Stimulated activated CD4-positive, alpha-beta T cell treated with anti-CD3 and anti-CD28 coated beads, Interleukin-4, amount 100 ng/mL, for 4 hours (primary cell): ENCODE results near the gene SLC17A9.

ENCODE experiments used
- DNase-seq, 2 experiments: peaks; one replicate each; pipeline ENCODE4 v3.0.0-alpha.2; 2020

SLC17A9 gene

DNA sequence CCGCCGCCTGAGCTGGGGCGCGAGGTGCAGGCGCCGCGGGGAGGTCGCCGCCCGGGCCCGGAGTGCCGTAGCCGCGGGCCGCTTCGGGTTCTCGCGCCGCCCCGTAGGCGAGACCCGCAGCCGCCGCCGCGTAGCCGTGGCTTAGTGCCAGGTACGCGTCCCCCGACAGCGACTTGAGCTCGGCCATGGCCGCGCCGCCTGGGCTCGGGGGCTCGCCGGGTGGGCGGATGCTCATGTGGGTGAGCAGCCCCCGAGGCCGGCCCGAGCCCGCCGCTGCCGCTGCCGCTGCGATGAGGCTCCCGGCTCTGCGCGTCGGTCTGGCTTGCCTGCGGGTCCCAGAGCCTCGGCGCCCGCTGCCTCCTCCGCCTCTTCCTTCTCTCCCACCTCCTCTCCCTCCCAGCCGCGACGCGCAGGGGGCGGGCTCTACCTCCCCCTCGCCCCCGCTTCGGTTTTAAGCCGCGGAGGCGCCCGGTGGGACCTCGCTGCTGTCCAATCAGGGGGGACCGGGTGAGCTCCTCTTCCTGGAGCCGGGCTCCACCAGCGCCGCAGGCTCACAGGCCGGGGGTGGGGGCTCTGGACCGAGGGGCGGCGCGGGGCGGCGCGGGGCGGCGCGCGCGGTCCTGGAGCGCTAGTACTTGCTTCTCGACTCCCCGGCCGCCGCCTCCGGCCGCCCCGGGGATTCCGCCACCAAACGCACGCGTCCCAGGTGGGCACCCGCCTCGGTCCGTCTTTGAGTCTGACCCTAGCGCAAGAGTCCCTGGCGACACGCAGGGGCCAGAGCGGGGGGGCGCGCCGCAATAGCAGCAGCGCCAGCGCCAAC, 54.2 kb downstream of the SLC17A9 start, which contains the start of gene BHLHE23:
Gene BHLHE23 (minus strand): TSS at position 425 of the 820 bp plus-strand sequence. CDS start 190 bp downstream, at position 235.
- DNase-seq = peak in 1 of 2 experiments; percentile 38

- no peak for DNase-seq
These were observed 54.8 kb downstream of the SLC17A9 start for GRCh38 chr20:63007360-63007645.

GRCh38 chr20:63007646-63008488, 55.4 kb downstream of the SLC17A9 start:
- no peak for DNase-seq

GRCh38 chr20:63008541-63009044, 56.1 kb downstream of the SLC17A9 start:
- no peak for DNase-seq

GRCh38 chr20:63009045-63009961, 56.8 kb downstream of the SLC17A9 start:
- DNase-seq = peak; percentile 75 to 83

GRCh38 chr20:63009988-63010769, 57.7 kb downstream of the SLC17A9 start:
- peak; percentile 48 to 80 for DNase-seq

DNA sequence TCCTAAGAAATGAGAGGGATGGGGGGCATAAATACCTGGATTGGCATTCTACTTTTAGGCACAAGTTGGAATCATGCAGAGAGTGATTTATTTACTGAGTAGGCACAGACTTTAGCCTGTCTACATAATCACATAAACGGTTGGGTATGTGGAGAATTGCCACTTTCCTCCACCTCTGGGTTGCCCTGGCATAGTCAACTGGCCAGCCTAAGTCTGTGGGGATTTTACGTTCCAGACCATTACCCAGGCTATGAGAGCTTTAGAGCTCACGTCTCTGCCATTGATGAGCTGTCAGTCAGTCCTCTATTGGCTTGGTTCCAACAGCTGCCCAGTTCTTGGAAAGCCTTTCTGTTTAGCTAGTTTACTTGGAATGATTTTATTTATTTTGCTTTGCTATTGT, 59.3 kb downstream of the SLC17A9 start:
- no peak for DNase-seq

DNA sequence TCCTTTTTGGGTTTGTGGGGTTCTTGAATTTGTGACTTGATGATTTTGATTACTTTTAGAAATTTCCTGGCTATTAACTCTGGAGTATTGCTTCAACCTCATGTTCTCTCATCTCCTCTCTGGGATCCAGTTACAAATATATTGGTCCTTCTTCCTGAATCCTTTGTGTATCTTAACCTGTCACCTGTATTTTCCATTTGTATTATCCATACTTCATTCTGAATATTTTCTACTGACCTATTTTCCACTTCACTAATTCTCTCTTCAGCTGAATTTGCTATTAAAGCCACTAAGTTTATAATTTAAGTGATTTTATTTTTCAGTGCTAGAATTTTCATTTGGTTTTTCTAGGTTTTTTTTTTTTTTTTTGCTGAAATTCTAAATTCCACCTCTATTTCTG, 60.7 kb downstream of the SLC17A9 start:
- no peak for DNase-seq

DNA sequence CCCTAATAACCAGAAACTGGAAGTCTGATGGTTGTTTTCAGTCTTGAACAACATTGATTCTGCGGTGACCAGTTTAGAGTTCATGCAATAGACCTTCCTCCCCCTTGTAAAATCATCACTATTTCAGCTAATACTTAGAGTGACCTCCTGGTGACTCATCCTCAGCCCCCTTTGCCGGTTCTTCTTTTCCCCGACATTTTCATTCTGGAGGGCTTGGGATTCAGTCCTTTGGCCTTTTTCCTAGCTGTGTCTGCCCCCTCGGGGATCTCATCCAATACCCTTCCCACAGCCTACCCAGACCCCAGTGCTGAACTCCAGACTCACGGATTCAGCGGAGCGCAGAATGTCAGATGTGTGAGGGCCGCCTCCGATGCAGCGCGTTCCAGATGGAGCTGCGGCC, 61.8 kb downstream of the SLC17A9 start:
- DNase-seq = no peak

DNA sequence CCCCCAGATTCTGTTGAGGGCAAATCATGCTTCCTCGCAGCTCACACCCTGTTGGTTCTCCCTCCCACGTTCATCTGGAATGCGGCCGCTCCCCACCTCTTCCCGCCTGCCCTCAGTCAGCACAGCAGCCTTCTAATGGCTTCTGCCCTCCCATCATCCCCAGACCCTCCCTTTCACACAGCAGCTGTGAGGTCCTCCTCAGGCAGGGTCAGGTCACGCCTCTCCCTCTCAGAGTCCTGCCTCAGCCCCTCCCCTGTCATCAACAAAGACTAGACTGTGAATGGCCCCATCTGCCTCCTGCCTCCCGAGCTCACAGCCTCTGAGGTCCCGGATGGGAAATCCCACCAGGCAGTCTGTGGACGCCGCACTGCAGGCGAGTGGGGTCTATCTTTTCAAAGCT, 62.2 kb downstream of the SLC17A9 start:
- no peak for DNase-seq

GRCh38 chr20:63015147-63015661, 62.7 kb downstream of the SLC17A9 start:
- DNase-seq = no peak

DNA sequence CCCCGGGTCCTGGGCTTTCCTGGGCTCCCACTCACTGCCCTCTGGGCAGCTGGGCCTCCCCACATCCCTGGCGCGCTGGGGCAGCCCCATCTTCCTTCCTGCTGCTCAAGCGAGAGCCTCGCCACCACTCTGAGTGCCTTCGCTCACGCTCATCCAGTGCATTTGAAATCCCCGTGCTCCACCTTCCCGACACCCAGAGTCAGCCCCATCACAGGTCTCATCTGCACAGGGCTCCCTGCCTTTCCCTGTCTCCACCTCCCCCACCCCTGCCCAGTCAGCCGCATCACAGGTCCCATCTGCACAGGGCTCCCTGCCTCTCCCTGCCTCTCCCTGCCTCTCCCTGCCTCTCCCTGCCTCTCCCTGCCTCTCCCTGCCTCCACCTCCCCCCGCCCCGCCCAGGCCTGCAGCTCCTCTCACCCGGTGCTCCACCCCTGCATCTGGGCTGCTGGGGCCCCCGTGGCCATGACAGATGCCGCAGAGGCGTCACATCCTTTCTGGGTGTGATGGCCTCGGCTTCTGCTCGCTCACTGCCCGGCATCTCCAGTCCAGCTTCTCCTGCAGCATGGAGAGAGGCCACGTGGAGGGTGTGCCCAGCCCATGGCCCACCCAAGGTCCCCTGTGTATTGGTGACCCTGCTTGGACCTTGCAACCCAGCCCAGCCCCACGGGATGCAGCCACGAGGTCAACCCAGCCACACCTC, 63.3 kb downstream of the SLC17A9 start:
- no peak for DNase-seq

- no peak for DNase-seq
These were observed 64.1 kb downstream of the SLC17A9 start for GRCh38 chr20:63016514-63017075.

DNA sequence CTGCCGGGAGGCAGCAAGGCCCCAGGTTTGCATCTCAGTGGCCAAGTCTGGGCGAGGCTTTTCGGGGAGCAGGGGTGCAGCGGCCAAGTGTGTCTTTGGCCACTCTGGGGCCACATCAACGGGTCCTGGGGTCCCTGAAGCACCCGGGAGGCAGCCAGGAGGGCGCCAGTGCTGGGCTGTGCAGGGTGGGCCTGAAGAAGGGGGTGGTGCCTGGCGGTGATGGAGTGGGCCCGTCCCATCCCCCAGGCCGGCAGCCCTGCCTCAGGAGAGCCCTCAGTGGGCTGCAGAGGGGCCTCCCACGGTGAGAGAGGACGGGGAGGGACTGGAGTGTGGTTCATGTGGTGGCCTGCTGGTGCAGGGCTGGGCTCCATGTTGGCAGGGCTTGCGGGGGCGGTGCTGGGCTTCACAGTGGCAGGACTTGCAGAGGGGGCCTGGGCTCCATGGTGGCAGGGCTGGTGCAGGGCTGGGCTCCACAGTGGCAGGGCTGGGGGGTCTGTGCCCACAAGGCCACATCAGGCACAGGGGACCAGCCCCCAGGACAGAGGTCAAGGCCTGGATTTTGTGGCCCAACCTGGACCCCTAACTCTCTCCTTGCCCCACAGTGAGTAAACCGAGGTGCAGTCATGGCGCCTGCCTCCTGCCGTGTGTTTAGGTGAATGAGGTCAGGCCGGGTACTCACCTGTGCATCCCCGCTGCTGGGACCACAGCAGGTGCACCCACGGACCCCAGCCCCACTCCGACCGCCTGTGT, 64.7 kb downstream of the SLC17A9 start:
- DNase-seq = no peak

DNA sequence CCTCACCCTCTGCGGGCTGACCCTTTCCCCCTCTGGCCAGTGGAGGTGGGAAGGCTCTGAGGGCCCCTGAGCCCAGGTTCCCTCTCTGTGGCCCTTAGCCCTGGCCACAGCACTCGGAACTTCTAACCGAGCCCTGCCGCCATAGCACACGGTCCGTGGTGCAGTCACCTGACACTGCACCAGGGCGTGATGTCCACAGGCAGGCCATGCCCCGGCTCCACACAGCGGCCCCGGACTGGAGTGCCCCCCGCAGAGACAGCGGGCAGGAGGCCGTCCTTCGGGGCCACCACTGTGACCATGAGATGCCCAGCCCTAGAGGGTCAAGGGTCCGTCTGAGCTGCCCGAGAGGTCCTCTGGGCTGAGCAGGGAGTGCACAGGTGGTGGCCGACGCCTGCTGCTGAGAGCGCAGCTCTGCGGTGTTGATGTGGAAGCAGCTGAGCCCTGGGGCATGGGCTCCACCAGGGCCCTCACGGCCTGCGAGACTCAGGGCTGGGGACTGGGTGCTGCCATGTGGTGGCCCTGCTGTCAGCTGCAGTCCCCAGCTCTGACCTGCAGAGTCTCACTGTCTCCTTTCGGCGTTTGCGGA, 65.4 kb downstream of the SLC17A9 start:
- DNase-seq = no peak
